Measurements from ENCODE around the gene SLC35G1. TPM values are rescaled to one million over a fixed set of nuclear protein-coding genes. Genes with fewer than 3 reads are reported as not detected.

The SLC35G1 gene
- total RNA-seq, 1 experiment from 2014 or later, result 9.4 TPM

DNA sequence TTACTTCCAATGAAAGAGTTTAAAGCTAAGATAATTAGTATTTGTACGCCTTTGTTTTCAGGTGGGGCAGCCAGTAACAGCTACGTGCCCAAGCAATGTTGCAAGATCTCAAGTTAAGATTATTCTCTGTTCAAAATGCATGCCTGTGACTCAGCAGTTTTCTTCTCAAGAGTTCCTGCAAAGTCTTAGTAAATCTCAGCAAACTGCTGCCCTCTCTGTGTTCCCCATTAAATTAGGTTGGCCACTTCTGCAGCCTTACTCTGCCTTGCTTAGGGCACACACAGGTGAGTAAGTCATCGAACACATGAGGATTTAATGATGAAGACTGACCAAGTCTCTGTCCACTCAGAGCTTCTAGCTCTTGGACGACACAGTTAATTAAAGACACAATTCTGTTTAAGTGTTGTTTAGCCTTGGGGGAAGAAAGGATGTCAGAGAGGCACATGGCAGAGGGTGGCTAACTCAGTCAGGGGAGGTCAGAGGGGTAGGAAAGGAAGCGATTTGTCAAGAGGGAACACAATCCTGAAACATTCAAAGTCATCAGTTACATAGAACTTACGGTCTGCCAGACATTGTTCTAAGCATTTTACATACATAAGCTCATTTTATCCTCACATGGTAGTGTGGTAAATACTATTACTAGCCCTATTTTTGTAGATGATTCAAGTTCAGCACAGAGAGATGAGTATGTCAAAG, 20.2 kb upstream of the SLC35G1 start:
- intact Hi-C loops (cut with micrococcal nuclease), result no loop called here
- Histone ChIP-seq H3K27ac (ENCODE audit: low read depth, low read length) (no peak overlapping the region), H3K36me3 (ENCODE audit: control insufficient read depth in 1 of 2, insufficient read depth in 2 of 2, low read length in 2 of 2) (no peaks in the 10 kb centered on the region), H3K79me2 (ENCODE audit: insufficient read depth, low read length) (no peaks in the 10 kb centered on the region), H4K20me1 (ENCODE audit: insufficient read depth) (no peaks in the 10 kb centered on the region), H3K27me3 (ENCODE audit: insufficient read depth, low read length) (no peaks in the 10 kb centered on the region), H3K9me3 (ENCODE audit: control insufficient read depth in 1 of 2, insufficient read depth in 1 of 2, low read depth in 1 of 2, low read length in 2 of 2) (no peaks in the 10 kb centered on the region), H2AFZ (ENCODE audit: low read depth, low read length, poor library complexity, severe bottlenecking) (peak overlapping the region; percentile 52), H3K9ac (ENCODE audit: low read length) (no peak overlapping the region), H3K4me3 (replicated peaks in 1 of 2; ENCODE audit: low read depth in 1 of 2, low read length in 2 of 2) (no peak overlapping the region), H3K9me2 (ENCODE audit: insufficient read depth) (no peaks in the 10 kb centered on the region), H3K4me2 (ENCODE audit: low read length) (no peak overlapping the region), H3K4me1 (ENCODE audit: control insufficient read depth in 1 of 2, insufficient read depth in 2 of 2, low read length in 2 of 2) (peaks cover 0 to 4% of the 10 kb centered on the region in 2 experiments; a peak in 1 of 4 replicates)
- DNase-seq (ENCODE audit: low read depth, low spot score), result no peak
- CTCF ChIA-PET, result interaction anchor here (1.1 kb wide), 1 partner anchor 52 kb away, joined by 3 read pairs; no protein-coding TSS in a partner anchor
- POLR2A ChIA-PET, result interaction anchor here (1.0 kb wide), 1 partner anchor 15 kb away, joined by 3 read pairs; no protein-coding TSS in a partner anchor
- no TSS peak for BruUV-seq (replicated peaks)
- TF ChIP-seq EZH2phosphoT487 (IDR thresholded peaks at IDR 0.05; ENCODE audit: borderline replicate concordance), result no peak
- no peak for TF ChIP-seq POLR2A (IDR thresholded peaks at IDR 0.05; ENCODE audit: borderline replicate concordance, extremely low read depth, insufficient read depth, insufficient read length)
- no peak for TF ChIP-seq CEBPB (IDR thresholded peaks at IDR 0.05; ENCODE audit: low read depth)
- TF ChIP-seq RAD21 (IDR thresholded peaks at IDR 0.05; ENCODE audit: low read depth), result no peak
- TF ChIP-seq, protein P1, sequence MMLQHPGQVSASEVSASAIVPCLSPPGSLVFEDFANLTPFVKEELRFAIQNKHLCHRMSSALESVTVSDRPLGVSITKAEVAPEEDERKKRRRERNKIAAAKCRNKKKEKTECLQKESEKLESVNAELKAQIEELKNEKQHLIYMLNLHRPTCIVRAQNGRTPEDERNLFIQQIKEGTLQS (IDR thresholded peaks at IDR 0.05), result no peak
- TF ChIP-seq, protein P2, sequence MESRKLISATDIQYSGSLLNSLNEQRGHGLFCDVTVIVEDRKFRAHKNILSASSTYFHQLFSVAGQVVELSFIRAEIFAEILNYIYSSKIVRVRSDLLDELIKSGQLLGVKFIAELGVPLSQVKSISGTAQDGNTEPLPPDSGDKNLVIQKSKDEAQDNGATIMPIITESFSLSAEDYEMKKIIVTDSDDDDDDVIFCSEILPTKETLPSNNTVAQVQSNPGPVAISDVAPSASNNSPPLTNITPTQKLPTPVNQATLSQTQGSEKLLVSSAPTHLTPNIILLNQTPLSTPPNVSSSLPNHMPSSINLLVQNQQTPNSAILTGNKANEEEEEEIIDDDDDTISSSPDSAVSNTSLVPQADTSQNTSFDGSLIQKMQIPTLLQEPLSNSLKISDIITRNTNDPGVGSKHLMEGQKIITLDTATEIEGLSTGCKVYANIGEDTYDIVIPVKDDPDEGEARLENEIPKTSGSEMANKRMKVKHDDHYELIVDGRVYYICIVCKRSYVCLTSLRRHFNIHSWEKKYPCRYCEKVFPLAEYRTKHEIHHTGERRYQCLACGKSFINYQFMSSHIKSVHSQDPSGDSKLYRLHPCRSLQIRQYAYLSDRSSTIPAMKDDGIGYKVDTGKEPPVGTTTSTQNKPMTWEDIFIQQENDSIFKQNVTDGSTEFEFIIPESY (IDR thresholded peaks at IDR 0.05; ENCODE audit: extremely low read depth, insufficient replicate concordance, low read length), result no peak
- RAD21 ChIA-PET (ENCODE audit: low non-redundant PET in 1 of 2, low total read pairs in 2 of 2, uncharacterized antibody in 2 of 2, unreplicated experiment in 2 of 2), result no interaction called here
- no peak for ATAC-seq
